GM18868 (cell line): Measurements from ENCODE around the gene FTSJ1.
A peak's percentile ranks its signal among the peaks of the same experiment; 100 is the strongest.
"Not testable (repeated sequence)": the region's sequence is repeated elsewhere in the genome, so short reads cannot be mapped to it uniquely, and the experiment has no call there.

Experiments used
- ATAC-seq: cut with Tn5 transposase; IDR thresholded peaks from one replicate; pipeline ENCODE4 v1.9.1; 2021; ENCODE audit warnings: mild to moderate bottlenecking, moderate library complexity; ENCODE audit not compliant: unreplicated experiment

The FTSJ1 gene

DNA sequence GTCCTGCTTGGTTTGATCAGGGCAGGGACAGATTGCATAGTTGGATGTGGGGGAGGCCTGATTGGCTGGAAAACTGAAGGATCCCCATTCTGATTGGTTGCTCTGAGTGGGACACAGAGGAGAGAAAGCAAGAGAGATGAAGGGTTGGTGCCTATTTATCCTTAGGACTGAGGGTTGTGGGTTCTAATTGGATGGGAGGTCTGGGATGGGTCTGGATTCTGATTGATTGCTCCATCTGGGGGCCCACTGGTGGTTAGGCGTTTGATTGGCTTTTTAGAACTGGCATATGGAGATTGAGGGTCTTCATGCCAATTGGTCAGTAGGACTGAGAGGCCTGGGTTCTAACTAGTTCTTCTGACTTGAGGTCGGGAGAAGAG, 45.0 kb downstream of the FTSJ1 start:
- ATAC-seq, result no peak

DNA sequence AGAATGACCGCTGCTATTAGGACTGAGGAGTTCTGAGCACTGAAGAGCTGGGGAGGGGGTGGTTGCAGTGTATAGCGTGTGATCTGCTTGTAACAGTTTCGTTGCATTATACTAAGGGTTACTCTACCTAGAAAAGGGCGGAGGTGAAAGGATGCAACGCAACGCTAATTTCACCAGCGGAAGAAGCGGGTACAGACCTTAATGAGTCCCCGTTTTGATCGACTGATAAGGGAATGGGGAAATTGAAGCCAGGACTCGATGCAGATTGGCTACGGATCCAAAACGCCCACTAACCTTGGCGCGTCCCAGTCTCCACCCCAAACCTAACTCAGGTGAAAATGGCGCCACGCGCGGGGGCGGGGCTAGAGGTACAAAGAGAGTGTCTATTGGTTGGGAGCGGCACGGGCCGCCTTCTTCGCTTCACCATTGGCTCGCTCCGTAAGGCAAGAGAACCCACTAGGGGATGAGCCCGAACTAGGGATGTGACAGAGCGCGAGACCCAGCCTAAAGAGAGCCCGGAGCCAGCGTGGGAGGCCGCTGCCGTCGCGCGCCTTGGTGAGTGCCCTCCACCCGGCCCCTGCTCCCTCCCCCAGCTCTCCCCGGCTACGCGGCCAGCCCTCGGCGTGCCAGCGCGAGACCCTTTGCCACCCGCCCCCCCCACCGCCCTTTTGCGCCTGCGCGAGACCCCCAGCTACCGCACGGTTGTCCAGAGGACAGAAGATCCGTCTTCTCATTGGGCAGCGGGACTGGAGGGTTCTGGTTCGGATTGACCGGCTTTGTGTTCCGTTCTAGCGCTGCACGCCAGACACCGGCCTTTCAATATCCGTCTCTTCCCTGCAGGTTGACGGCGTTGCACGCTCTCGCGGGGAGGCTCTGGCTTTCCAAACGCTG, 45.6 kb downstream of the FTSJ1 start, which contains the start of gene EBP:
Gene EBP, plus strand, starts transcription at position 456 of the 891 bp plus-strand sequence. CDS start 1,964 bp downstream, outside the sequence.
- ATAC-seq, result peak; percentile 95

DNA sequence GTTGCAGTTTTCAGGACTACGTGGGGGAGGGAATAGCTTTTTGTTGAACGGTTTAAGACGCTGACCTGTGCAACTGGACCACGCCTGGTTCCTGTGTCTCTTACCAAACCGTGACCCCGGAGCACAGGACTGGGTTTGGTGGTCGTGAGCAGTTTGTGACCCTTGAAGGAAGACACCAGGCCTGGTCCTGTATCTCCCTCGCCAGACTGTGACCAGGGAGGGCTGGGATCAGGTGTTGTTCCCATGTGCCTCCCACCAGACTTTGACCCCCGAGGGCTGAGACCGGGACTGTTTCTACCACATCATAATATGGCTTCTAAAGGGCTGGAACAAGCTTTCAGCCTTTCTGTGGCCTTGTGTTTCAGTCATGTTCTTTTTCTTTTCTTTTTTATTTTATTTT, 46.3 kb downstream of the FTSJ1 start:
- no peak for ATAC-seq

- ATAC-seq, result no peak
These were observed 47.7 kb downstream of the FTSJ1 start for GRCh38 chrX:48523682-48524081.

- not testable (repeated sequence) for ATAC-seq
These were observed 49.9 kb downstream of the FTSJ1 start for GRCh38 chrX:48525853-48526252.

GRCh38 chrX:48530736-48531135, 54.7 kb downstream of the FTSJ1 start:
- ATAC-seq, result no peak

GRCh38 chrX:48531358-48531959, 55.5 kb downstream of the FTSJ1 start:
- no peak for ATAC-seq

GRCh38 chrX:48532161-48532560, 56.2 kb downstream of the FTSJ1 start:
- no peak for ATAC-seq

DNA sequence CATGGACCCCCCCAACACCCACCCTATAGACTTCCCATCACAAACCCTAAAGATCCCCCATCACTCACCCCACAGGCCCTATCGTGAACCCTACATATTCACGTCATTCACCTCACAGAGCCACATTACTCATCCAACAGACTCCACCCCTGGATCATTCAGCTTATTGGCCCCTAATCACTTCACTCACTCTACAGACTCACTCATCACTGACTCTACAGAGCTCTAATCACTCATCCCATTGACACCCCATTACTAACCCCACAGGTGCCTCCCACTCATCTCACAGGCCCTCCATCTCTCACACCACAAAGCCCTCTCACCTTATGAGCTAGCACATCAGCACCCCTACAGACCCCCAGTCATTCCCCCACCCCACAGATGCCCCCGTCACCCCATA, 57.2 kb downstream of the FTSJ1 start:
- ATAC-seq, result no peak
